GM18951 (cell line): ENCODE data around the gene DAPL1.

Source experiments
- POLR2A ChIP-seq: IDR thresholded peaks from 4 replicates; pipeline ENCODE4 v1.6.1; 2011; ENCODE audit warnings: mild to moderate bottlenecking; ENCODE audit not compliant: insufficient read length, insufficient read depth; ENCODE audit errors: extremely low read depth
- in situ Hi-C: fragments of 300-500 bp; cut with MboI; formaldehyde crosslinking; loops from one replicate; pipeline ENCODE4 v1.12.0; 2022; ENCODE audit warnings: low sequenced_read_pairs, mixed read lengths, inconsistent platforms; ENCODE audit not compliant: unreplicated experiment

Gene DAPL1

GRCh38 chr2:158782616-158783015, 12.5 kb upstream of the DAPL1 start:
- in situ Hi-C loops = no loop called here

GRCh38 chr2:158783923-158784322, 11.2 kb upstream of the DAPL1 start:
- in situ Hi-C loops = no loop called here
- no peak for TF ChIP-seq POLR2A

More at GRCh38 chr2:158782616-158783015, 12.5 kb upstream of the DAPL1 start:
- no peak for TF ChIP-seq POLR2A

GRCh38 chr2:158786897-158787296, 8.2 kb upstream of the DAPL1 start:
- no peak for TF ChIP-seq POLR2A
- in situ Hi-C loops = no loop called here

GRCh38 chr2:158788951-158789350, 6.2 kb upstream of the DAPL1 start:
- in situ Hi-C loops = no loop called here
- TF ChIP-seq POLR2A = no peak

- no peak for TF ChIP-seq POLR2A
- in situ Hi-C loops = no loop called here
These were observed 1.5 kb downstream of the DAPL1 start for GRCh38 chr2:158796652-158797051.

GRCh38 chr2:158797963-158798700, 3.0 kb downstream of the DAPL1 start:
- in situ Hi-C loops = no loop called here
- no peak for TF ChIP-seq POLR2A

- no peak for TF ChIP-seq POLR2A
- in situ Hi-C loops = no loop called here
These were observed 4.1 kb downstream of the DAPL1 start for GRCh38 chr2:158799181-158799580.

- in situ Hi-C loops = no loop called here
- no peak for TF ChIP-seq POLR2A
These were observed 8.4 kb downstream of the DAPL1 start for GRCh38 chr2:158803506-158803905.

- TF ChIP-seq POLR2A = no peak
- in situ Hi-C loops = no loop called here
These were observed 10.1 kb downstream of the DAPL1 start for GRCh38 chr2:158805255-158805654.

GRCh38 chr2:158805936-158806335, 10.8 kb downstream of the DAPL1 start:
- in situ Hi-C loops = no loop called here
- no peak for TF ChIP-seq POLR2A

GRCh38 chr2:158806941-158807340, 11.8 kb downstream of the DAPL1 start:
- in situ Hi-C loops = no loop called here
- TF ChIP-seq POLR2A = no peak

- no peak for TF ChIP-seq POLR2A
These were observed 13.3 kb downstream of the DAPL1 start for GRCh38 chr2:158808426-158808825.

GRCh38 chr2:158809816-158810215, 14.7 kb downstream of the DAPL1 start:
- in situ Hi-C loops = no loop called here
- TF ChIP-seq POLR2A = no peak

More at GRCh38 chr2:158808426-158808825, 13.3 kb downstream of the DAPL1 start:
- in situ Hi-C loops = no loop called here

- in situ Hi-C loops = no loop called here
- no peak for TF ChIP-seq POLR2A
These were observed 15.8 kb downstream of the DAPL1 start for GRCh38 chr2:158810731-158811460.
